Skin of body (tissue), 2 donors: Measurements from ENCODE around the gene EPHB3. TPM values are rescaled to one million over a fixed set of nuclear protein-coding genes. Genes with fewer than 3 reads are reported as not detected.

ENCODE experiments used
- DNase-seq: peaks from one replicate; lab custom pipeline; 2025; lab: John Stamatoyannopoulos, UW
- total RNA-seq: library from RNA; depleted of rRNA; stranded (reverse); fragments of >200 nt; gene quantifications from one replicate; pipeline ENCODE4 v1.2.3, GENCODE V29; 2014

The EPHB3 gene
- 44.4 TPM for total RNA-seq

- peak; percentile 100 for DNase-seq
Observed at GRCh38 chr3:184561061-184561912, at the start of gene EPHB3. Gene EPHB3 (plus strand): TSS chr3:184561785. CDS start chr3:184562236, 451 bp downstream.

DNA sequence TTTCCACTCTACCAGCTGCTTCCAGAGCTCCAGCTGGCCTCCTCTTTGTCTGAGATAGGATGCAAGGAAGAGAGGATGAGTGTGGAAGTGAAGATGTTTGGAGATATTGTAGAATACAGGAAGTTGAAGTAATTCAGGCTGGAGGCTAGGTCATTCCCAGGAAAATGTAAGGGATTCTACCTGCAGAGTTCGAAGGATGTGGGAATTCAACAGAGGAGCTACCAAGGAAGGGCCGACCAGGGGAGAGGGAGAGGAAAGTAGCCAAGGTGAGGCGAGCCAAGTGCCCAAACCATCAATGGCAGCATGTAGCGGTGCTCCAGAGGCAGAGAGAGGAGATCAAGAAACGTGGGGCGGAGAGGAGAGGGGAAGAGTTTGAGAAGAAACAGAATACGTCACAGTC lies 49.0 kb upstream of the EPHB3 start:
- no peak for DNase-seq

DNA sequence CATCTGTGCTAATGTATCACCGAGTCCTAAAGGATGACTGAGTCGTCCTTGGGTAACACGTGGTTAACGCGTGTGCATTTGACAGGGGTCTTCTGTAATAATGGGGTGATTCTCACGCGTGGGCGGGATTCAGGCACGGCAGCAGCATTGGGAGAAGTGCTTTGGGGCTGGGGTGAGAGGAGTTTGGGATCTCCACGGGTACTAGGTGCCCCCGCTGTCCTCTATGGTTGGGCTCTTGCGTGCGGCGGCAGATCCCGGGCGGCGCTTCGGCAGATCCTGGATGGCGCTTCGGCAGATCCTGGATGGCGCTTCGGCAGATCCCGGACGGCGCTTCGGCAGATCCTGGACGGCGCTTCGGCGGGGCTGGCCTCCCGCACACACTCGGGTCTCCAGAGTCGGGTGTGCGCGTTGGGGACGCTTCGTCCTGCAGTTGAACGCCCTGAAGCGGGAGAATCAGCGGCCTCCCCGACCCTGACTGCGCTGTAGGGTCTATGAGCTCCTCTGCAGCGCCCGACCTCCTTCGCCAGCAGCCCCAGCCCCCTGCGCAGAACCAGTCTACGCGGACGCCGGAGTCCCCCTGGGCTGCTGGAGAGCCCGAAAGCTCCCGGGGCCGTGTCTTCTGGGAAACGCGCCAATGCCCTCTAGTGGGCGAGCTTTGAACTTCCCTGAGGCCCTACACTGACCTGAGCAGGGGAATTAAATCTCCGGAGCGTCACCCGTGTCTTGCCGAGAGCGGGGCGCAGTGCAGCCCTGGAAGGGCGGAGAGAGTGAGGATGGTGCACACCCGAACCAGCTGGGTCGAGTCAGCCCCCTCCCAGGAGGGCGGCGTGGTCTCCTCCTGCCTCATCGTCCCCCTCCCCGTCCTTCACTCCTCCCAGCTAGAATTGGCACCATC lies 48.1 kb upstream of the EPHB3 start:
- peak; percentile 73 for DNase-seq

DNA sequence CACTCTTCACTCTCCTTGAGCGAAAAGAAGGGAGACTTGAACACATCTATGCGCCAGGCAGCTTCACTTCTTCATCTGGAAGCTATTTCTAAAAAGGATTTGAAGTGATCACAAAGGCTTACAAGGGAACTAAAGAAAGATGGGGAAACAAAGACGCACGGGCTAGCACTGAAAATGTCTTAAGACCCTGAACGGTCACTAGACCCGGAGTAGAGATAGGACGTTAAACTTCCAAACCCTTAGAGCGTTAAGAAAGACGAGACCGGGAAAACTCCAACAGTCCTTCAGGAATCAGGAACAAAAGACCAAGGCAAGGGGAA lies 47.5 kb upstream of the EPHB3 start:
- DNase-seq: no peak

DNA sequence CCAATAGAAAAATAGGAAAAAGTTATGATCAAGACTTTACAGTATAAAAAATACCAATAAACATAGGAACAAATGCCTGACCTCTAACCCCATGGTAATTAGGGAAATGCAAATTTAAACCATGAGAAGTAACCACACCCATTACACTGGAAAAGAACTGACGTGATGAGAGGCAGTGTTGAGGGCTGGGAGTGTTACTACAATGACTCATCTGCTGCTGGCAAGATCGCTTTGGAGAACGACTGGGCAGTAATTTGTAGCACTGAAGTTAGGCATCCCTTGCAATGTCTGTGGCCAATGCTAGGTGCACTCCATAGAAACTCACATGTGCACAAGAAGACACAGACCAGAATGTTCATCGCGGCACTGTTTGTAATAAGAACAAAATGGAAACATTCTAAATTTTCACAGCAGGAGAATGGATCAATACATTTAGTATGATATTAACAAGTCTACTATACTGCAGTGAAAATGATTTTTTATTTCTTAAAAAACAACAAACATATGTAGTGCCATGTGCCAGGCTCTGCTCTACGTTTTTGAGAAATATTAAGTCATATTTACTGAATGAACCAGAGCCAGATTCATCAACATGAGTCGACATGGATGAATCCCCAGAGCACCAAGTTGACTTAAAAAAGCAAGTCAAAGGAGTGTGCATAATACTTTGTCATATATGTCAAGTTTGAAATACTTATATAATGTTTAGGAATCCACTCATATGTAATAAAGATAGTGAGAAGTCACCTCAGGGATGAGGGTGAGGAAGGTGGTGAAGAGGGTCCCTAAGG lies 37.6 kb upstream of the EPHB3 start:
- DNase-seq: no peak

- DNase-seq: no peak
Observed at GRCh38 chr3:184524981-184525336, 36.6 kb upstream of the EPHB3 start.

DNA sequence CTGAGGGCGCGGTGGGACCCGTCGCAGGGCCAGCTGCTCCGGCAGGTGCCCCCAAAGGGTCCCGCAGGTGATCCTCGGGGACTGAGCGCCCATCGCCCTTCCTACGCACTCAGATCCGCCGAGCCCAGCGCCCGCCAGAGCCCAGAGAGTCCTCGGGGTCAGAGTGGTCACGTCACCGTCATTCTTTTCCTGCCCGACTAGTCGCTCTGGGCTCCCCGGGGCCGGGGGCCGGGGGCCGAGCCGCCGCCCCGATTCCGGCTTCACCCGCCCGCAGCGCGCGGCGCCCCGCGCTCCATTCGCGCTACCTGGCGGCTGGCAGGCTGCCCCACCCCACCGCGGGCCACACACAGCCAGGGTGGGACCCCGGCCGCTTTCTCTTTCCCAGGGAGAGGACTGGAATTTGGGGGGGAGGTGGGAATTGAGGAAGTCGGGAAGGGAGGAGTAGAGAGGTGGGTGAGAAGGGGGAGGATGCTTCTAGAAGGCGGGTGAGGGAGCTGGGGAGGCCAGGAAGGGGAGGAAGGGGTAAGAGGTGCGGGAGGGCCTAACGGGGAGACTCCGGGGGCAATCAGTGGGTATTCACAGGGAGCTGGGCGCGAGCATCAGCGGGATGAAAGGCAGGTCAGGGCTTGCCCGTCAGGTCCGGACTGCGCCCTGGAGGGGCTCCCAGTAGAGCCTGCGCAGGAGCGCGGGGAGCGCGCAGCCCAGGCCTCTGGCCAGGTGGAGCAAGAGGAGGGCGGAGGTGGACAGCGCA lies 36.1 kb upstream of the EPHB3 start:
- DNase-seq: no peak

DNA sequence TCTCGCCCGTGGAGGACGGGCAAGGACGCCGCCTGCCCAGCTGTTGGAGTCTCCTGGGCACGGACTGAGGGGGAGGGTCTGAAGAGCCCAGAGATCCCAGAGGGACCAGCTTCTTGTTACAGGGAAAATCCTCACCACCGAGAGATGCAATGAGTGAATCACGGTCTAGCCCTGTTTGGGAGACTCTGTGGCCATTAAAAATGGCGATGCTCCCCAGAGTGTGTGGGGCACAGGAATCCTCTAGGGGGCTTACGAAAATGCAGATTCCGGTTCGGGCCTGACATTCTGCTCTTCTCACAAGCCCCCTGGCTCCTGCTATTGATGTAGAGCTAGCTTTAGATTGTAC lies 35.5 kb upstream of the EPHB3 start:
- DNase-seq: no peak

DNA sequence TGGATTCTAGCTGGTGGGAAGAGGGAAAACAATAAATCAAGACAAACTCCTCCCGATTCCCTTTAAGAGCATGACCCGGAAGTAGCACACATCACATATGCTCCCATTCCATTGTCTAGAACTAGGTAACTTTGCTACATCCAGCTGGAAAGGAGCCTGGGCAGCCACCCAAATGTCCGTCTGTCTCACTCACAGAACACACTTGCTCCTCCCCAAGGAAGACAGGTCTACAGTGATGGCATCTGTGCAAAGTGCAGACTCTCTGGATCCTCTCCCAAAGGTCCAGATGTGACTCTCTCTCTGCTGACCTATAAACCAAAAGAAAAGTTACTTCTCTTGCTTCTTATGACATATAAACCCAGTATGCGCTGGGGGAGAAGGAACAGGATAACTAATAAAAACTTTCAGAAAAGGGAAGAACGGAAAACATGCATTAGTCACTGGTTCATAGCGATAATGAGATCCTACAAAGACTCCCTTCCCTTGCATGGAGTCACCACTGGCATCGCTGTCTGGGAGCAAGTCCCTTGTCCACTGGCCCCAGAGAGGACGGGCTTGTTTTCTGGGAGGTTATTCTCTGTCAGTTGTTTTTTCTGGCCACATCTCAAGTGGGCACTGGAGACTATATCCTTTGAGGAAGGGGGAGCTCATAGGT lies 29.8 kb upstream of the EPHB3 start:
- no peak for DNase-seq

DNA sequence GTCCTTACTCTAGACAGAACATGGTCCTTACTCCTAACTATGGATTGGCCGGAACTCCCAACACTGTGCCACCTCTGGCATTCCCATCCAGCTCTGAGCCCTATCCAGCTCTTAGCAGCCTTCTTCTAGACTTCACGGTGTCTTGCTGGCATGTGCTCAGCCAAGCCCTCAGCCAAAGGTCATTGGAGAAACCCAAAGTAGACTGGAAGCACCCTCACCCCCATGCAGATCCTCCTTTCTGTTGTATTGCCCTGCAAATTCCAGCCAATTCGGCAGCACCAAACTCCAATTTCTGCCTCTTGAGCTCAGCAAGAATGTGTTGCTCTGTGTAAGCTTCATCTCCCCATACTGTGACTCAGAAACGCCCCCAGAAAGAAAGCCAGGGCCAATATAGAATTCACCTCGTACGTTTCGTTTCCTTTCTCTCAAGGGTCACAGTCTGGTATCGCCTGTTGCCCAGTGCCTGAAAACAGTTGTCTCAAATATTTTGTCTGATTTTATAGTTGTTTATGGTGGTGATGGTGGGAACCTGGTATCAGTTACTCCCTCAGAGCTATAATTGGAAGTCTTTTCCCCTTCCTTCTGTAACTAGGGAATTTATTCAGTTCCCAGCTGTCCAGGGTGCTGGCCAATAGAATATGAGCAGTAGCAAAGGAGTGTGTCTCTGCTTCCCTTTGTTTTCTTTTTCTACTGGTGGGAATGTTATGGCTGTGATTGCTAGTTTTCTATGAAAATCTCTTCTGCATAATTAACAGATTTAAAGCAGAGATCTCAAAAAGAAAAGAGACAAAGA lies 28.4 kb upstream of the EPHB3 start:
- no peak for DNase-seq

- no peak for DNase-seq
Observed at GRCh38 chr3:184537885-184538665, 23.5 kb upstream of the EPHB3 start.

DNA sequence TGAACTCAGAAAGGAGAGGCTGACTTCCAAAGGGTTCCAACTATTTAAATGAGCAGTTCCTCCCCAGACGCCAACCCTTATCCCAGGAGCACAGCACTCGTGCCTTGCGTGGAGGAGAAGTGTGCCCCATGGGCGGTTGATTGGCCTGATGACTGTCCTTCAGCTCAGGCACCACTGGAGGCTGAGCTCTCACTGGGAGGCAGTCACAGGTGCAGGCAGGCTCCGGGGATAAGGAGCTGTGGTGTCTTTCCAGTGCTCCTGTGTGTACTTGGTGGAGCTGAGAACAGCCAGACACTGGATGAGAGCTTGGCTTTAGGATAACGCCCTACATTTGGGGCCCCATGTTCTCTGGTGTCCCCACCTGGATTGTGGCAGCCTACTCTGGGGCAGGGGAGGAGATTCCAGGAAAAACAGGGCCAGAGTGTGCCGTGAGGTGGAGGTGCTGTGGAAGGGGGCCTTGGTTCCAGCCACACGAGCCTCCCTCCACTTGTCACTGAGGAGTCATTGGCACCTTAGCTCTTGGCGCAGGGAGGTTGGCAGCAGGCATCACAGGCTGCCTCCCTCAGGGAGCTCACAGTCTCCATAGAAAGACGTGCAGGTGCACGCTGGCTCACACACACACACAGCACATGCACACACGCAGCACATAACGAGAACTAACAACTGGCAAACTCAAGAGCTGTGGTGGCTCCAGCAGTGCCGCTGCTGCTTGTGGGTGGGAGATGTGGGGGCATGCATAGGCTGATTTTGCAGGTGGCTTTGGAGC lies 22.7 kb upstream of the EPHB3 start:
- no peak for DNase-seq

DNA sequence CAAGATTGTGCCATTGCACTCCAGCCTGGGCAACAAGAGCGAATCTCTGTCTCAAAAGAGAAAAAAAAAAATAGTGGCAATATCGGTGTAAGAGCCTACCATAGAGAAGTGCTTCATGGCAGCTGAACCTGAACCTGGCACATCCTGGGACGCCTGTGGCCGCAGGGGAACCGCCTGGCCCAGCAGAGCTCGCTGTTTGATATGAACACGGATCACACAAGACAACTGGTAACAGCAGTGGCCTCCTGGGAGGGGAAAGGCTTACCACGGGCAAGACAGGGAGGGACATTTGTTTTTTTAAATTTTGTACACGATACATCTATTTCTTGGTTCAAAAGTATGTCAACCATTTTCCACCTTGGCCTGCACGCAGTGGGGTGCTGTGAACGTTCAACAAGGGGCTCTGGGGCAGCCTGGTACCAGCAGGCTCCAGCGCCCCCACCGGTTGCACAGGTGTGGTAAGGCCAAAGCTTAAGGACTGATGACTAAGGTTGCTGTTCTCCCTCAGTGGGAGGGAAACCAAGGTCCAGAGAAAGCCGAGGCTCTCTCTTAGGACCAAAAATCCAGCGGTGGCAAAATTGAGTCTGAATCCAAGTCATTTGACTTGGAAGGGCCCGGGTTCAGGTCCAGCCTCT lies 21.7 kb upstream of the EPHB3 start:
- DNase-seq: no peak

DNA sequence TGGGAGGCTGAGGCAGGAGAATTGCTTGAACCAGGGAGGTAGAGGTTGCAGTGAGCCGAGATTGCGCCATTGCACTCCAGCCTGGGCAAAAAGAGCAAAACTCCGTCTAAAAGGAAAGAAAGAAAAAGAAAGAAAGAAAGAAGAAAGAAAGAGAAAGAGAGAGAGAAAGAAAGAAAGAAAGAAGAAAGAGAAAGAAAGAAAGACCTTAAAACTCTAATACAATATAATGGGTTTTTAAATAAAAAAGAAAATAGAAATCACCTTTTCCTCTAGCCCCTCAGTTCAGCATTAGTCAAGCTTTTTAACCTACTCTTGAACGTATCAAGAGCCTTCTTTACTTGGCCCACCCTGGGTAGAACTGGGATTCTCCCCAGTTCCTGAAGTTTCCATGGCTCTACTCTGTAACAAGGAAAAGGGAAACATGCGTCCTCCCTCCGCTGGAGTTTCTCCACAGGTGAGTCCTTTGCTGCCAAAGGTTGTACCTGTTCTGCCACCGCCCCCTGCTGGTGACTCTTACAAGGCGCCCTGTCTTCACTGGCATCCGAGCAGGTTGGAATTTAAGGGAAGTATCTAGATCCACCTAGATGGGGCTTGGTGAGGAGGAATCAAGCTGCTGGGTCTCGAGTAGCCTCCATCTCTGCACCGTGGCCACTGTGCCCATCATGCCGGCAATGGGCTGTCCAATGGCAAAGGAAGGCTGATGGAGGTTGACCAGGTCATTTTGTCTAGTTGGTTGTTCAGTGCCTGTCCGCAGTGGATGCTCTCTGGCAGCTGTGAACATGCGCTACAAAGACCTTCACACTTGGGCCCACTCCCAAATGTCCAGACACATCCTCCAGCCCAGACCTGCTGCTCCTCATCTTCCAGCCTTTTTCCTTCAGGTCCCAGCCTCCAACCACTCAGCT lies 20.6 kb upstream of the EPHB3 start:
- no peak for DNase-seq

- no peak for DNase-seq
Observed at GRCh38 chr3:184541886-184542562, 19.6 kb upstream of the EPHB3 start.

- DNase-seq: no peak
Observed at GRCh38 chr3:184542577-184542976, 19.0 kb upstream of the EPHB3 start.
